Islet of Langerhans (tissue), 1 donor: Measurements from ENCODE around the gene ZNF561.

Experiments
- FAIRE-seq: peaks from one replicate; lab custom pipeline; 2011; peaks lifted over from hg19 to GRCh38; lab: Jason Lieb, UNC

ZNF561 gene

GRCh38 chr19:9570255-9570654 lies 50.8 kb downstream of the ZNF561 start:
- FAIRE-seq: no peak

GRCh38 chr19:9566729-9567128 lies 54.3 kb downstream of the ZNF561 start:
- FAIRE-seq: no peak

GRCh38 chr19:9565900-9566705 lies 54.9 kb downstream of the ZNF561 start:
- FAIRE-seq: no peak
